HG03520 (cell line): ENCODE results near the gene SARDH.

Experiments
- ATAC-seq: cut with Tn5 transposase; IDR thresholded peaks from one replicate; pipeline ENCODE4 v1.9.1; 2021; ENCODE audit warnings: mild to moderate bottlenecking, moderate library complexity; ENCODE audit not compliant: unreplicated experiment

SARDH gene

DNA sequence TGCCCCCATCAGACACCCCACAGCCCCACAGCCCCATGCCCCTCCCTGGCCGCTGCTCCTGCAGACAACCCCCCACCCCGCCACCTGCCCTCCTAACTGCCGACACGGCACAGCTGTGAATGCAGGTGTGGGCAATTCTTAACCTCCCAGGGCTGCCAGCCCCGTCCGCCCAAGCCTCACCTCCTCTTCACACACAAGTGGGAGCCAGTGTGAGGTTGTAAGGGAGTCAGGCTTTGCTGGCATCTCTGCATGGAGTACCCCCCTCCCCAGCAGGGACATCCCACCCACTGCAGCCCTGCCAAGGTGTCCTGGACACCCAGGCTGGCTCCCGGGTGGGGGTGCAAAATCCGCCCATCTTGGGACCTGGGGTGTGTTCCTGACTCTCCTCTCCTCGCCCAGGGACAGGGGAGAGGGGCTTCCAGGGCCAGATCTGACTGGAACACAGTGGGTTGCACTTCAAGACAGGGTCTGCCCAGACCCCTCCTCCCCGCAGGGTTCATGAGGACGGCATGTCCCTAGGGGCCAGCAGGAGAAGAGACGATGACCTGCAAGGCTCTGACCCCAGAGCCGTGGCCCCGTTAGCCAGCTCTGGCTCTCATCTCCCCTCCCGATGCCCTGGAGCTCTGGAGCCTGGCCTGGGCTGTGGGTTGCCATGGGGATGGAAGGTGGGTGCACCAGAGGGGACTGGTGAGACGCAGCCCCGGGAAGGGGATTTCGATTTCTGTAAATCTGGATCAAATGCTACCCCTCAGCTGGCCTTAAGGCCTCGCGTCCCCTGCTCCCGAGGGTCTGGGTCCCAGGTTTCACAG, 34.4 kb downstream of the SARDH start:
- ATAC-seq, result no peak

DNA sequence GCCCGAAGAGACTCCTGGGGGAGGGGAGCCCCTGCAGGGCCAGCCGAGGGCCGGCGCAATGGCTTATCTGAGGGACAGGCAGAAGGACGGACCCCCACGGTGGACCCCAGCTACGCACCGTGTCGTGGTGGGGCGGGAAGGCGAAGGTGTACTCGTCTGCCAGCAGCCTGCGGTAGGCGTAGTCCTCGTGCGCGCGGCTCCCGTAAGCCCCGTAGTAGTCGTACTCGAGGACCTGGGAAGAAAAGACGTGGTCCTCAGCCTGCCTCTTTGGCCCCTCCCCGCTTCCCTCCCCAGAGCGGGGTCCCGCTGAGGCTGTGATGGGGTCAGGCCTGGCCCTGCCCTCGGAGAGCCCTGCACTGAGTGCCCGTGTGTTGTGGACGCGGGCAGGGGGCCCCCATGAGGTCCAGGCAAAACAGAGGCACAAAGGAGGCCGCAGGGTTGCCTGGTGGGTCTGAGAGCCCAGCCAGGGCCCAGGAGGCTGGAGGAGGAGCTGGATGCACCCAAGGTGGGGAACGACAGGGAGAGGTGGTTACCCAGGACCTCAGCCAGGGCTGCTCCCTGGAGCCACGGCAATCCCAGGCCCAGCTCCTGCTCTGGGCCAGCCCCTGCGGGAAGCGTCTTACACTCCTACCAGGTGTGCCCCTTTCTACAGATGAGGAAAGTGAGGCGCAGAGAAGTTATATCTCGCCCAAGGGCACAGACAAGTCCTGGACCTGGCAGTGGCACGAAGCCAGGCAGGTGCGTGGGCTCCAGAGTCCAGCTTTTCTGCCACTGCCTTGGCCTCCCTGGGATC, 35.2 kb downstream of the SARDH start:
- ATAC-seq, result no peak

- no peak for ATAC-seq
These were observed 36.0 kb downstream of the SARDH start for GRCh38 chr9:133701981-133702797.

DNA sequence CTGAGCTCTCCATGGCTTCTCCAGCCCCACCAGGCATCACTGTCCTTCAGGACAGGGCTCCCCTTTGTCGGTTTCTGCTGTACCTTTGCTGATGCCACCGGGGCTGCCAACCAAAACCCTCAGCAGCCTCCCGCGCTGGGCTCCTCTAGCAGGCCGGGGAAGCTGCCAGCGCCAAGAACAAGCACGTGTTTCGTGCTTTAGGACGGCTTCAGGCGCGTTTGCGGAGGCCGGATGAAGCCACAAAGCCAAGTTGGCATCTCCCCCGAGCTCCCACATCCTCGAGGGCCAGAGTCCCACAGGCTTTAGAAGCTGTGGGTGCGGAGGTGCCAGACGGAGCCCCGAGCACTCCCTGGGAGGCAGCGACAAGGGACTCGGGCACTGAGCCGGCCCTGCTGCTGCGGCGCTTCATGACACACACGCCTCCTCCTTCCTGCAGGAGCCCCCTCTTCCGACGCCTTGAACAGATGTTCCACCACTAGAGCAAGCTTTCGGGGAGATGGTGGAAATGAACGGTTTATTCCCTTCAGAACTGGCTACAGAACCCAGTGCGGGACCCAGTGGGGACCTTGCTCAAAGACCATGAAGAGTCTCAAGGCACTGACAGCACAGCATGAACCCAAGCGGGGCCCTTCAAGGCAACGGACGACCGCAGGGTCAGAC, 36.7 kb downstream of the SARDH start:
- no peak for ATAC-seq

DNA sequence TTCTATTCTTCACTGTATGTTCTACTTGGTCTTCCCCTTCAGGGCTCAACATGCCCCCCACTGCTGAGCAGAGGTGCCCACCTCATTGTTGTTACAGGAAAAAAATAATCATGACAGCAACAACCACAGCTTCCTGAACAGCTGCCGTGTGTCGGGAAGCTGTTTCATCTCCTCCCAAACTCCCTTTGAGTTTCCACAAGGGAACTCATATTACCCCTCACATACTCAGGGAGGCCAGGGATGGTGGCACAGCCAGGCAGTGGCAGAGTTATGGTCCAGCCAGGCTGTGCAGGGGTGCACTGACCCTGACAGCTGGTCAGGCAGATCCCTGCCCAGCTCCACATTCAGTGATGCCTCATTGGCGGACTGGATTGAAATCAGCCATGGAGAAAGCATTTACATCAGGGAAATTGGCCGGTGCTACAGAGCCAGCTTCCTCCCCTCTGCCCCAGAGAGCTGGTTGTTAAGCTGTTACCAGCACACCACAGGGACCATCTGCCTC, 37.3 kb downstream of the SARDH start:
- ATAC-seq, result no peak

DNA sequence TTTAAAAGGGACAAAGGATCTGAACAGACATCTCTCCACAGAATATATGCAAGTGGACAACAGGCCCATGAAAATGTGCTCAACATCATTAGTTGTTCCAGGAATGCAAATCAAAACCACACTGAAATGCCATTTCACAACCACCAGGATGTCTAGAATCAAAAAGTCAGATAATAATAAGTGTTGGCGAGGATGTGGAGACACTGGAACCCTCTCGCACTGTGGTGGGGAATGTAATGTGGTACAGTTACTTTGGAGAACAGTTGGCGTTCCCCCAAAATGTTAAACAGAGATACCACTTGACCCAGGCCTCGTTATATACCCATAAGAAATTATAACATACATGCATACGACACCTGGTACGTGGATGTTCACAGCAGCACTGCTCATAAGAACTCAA, 38.6 kb downstream of the SARDH start:
- ATAC-seq, result no peak

DNA sequence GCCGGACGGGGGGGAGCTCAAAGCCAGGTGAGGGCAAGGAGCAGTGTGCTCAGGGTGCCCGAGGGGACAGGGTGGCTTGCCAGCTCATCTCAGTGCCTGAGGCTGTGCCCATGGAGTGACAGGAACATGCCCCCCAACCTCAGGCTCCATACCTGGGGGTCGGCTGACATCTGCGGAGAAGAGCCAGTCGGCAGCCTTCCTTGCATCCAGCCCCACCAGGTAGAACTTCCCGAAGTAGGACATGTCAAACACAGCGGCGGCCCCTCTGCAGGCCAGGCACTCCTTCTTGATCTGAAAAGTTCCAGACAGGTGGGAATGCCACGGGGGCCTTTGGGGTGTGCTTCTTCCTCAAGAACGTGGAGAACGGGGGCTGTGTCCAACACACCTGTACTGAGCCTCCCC, 42.1 kb downstream of the SARDH start:
- no peak for ATAC-seq

GRCh38 chr9:133694686-133695085, 43.5 kb downstream of the SARDH start:
- ATAC-seq, result no peak

DNA sequence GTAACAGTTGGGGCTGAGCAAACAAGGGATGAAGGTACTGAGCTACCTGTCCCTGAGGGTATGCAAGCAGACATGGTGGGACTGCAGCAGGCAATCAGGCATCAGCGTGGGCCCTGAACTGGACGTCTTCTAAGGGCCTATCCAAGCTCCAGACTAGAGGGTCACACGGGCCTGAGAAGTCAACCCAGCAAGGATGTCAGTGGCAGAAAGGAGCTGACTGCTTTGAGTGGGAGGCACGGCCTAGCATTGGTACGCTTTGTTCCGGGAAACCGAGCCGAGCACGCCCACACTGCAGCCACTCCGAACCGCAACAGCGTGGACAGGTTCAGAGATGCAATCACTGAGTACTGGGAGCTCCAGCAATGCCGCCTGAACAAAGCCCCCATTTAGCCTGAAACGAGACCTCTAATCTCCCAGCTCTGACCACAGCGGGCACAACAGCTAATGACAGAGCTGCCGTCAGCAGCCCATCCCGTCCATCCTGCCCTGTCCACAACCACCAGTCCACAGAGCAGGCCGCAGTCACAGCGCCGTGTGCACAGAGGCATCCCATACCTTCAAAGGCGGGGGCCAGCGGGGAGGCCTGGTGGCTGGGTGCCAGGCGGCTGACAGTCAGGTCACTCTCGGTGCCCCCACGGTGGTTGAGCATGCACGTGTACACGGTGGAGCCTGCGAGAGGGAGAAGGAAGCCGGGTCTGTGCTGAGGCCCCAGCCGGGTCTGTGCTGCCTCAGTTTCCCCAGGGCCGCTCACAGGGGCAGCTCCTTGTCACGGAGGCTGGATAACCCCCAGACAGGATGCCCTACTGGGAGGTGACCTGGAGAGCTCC, 44.2 kb downstream of the SARDH start:
- no peak for ATAC-seq

DNA sequence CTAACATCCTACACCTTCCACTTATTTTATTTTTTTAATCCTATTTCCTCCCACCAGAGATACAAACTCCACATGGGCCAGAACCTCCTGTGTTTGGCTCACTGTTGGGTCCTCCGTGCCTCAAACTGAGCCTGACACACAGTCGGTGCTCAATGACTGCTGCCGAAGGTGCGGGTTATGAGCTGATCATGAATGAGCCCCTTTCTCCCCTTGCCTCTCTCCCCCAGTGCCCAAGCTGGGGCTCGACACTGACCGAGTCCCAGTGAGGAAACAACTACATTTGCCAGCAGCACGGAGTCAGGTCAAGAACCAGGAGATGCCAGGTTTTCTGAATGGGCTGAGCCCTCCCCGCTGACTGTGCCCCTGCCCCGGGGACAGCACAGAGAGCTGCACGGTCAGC, 45.0 kb downstream of the SARDH start:
- ATAC-seq, result no peak

GRCh38 chr9:133692364-133692985, 45.7 kb downstream of the SARDH start:
- no peak for ATAC-seq

GRCh38 chr9:133691626-133692363, 46.4 kb downstream of the SARDH start:
- ATAC-seq, result no peak

DNA sequence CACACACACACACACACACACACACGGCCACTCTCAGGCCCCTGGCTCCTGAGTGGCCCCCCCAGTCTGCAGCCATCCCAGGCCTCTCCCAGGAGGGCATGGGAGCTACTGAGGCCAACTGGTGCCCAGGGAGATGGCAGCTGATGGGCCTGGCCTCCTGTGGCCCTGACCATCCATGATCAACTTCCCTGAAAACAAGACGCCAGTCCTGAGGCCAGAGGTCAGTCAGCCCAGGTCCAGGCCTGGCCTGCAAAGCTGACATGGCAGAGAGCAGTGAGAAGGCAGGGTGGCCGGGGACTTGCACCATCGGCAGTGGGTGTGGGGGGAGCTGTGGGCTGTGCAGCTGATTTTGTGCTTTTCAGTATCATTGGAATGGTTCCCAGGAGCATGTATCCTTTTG, 47.0 kb downstream of the SARDH start:
- no peak for ATAC-seq

DNA sequence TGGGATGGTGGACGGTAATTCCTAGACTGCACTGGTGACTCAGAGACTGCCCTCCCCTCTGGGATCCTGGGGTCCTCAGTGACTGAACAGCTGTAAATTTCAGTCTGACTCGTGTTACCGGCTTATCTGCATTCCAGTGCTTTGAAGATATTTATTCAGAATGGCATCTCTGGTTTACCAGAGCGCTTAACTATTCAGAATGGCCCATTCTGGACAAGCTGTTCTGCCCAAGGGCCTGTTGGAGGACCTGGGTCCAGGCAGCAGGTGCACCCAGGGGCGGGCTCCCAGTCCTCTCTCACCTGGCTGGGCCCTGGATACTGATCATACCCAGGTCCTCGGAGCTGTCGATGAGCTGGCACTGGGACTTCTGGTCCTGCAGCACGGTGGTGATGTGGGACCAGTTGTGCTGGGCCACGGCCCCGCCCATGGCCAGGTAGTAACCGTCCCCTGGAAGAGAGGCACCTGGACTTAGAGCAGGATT, 48.0 kb downstream of the SARDH start:
- no peak for ATAC-seq

DNA sequence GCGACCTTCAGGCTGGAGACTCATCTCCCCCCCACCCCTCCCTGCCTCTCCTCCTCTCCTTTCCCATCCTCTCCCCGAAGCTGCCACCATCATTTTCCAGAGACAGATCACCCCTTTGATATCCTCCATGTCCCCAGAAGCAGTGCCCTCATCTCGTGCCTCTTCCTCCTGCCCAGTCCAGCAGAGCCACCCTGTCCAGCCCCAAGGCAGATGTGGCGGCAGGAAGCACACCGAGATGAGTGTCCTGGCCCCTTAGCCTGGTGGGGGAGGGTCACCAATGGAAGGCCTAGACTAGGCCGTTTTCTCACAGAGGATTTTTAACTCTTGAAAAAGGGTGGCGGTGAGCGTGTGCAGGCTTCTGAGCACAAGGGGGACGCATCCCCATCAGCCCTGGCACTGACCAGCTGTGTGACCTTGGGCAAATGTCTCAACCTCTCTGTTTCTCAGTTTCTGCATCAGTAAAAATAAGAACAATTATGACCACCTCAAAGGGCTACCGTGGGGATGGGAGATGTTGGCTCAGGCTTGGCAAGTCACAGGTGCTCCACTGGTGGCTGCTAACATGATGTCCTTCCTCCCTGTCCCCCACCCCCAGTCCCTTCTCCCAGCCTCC, 48.9 kb downstream of the SARDH start:
- no peak for ATAC-seq

DNA sequence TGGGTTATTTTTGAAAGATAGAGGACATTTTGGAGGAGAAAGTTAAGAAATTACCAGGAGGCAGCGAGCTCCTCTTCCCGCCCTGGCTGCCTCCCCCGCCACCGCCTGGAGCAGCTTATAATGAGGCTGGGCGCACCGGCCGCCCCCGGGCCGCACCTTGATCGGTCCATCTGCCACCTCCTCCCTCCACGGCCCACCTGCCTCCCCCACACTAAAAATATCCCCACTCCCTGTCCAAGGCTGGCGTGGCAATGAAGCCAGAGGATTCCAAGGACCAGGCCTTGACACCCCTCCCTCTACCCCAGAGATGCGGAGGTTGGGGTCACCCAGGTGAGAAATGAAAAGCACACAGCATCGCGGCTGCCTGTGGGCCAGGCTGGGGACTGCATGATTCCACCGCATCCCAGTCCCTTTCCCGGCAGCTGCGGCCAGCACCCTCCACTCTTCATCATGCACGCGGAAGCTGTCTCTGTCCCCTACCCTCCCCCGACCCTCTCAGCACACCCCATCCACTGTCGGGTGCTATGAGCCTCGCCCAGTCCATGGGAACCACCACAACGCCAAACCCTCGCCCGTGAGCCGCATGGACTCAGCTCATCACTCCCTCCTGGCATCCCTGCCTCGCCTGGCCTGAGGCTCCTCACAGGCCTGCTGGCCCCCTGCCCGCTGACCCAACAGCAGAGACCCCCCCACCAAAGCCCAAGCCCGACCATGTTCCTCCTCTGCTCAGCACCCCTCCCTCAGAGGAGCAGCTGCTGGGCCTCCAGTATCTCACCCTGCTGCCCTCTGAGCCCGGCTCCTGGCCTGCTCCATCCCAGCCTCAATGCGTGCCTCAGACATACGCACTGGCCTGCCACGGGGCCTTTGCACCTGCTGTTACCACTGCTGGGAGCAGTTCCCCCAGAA, 50.0 kb downstream of the SARDH start:
- no peak for ATAC-seq
